Measurements from ENCODE around the gene ARHGAP21. TPM values are rescaled to one million over a fixed set of nuclear protein-coding genes. Genes with fewer than 3 reads are reported as not detected.
A peak's percentile ranks its signal among the peaks of the same experiment; 100 is the strongest.
"Not testable (repeated sequence)": the region's sequence is repeated elsewhere in the genome, so short reads cannot be mapped to it uniquely, and the experiment has no call there.

ARHGAP21 gene
- 95.7 and 176 TPM in 2 replicates for total RNA-seq (2014; rRNA removed; shearing (Covaris generic))
- polyA plus RNA-seq (2016; fragmentation: Nextera tagmentation; extraction: Ambion mirVana): 26.4 and 28.7 TPM in 2 replicates

- H3K27ac ChIP-seq: peak within 1 kb of the TSS; percentile 94
- in situ Hi-C loops (cut with MboI): no loop called here
- H3K9me3 ChIP-seq (ENCODE audit: low read depth): no peaks in the 10 kb centered on the region
- no peaks in the 10 kb centered on the region for H3K27me3 ChIP-seq (replicated peaks; ENCODE audit: insufficient read depth)
- no peaks in the 10 kb centered on the region for H3K9me2 ChIP-seq (ENCODE audit: insufficient read depth)
- 0 out of 2 replicates have a peak, but pooled peaks cover 3% of the 10 kb centered on the region for H3K36me3 ChIP-seq (ENCODE audit: low read depth)
- H3K9ac ChIP-seq: peak within 1 kb of the TSS; percentile 95
- peaks cover 14% of the 10 kb centered on the region for H3K4me1 ChIP-seq (ENCODE audit: insufficient read depth)
- WGBS, 2 experiments (ENCODE audit: low coverage in 1 of 2, low lambda C conversion rate in 2 of 2, missing lambda C conversion rate in 2 of 2): 0 to 1% methylated on average over 41 to 45 of the region's 46 CpGs
- TF ChIP-seq EZH2phosphoT487 (IDR thresholded peaks at IDR 0.05; ENCODE audit: insufficient read depth, low read depth): no peak
- TF ChIP-seq EZH2 (IDR thresholded peaks at IDR 0.05; ENCODE audit: insufficient read depth, poor library complexity, severe bottlenecking): no peak
- H3K4me2 ChIP-seq (ENCODE audit: unreplicated experiment): peak within 1 kb of the TSS; percentile 99
- peaks cover 37% of the 10 kb centered on the region for H3K79me2 ChIP-seq (ENCODE audit: insufficient read depth)
- H4K20me1 ChIP-seq (ENCODE audit: insufficient read depth): no peaks in the 10 kb centered on the region
- H3F3A ChIP-seq (ENCODE audit: insufficient read depth): peaks cover 22% of the 10 kb centered on the region
- peak; percentile 84 for DNase-seq
- H2AFZ ChIP-seq: peak within 1 kb of the TSS; percentile 91
- H3K4me3 ChIP-seq: peak within 1 kb of the TSS; percentile 94
These were observed at the start of gene ARHGAP21 for GRCh38 chr10:24723788-24724380. Gene ARHGAP21 (minus strand): TSS chr10:24723887. CDS start chr10:24721899, 1,988 bp downstream.

GRCh38 chr10:24771943-24772694 is 48.4 kb upstream of the ARHGAP21 start:
- DNase-seq: peak; percentile 26
- in situ Hi-C loops (cut with MboI): no loop called here
- H4K20me1 ChIP-seq (ENCODE audit: insufficient read depth): no peaks in the 10 kb centered on the region
- peak overlapping the region; percentile 36; the same call in 1 of the 2 replicates for H3K27ac ChIP-seq
- no peaks in the 10 kb centered on the region for H3K9me3 ChIP-seq (ENCODE audit: low read depth)
- H3F3A ChIP-seq (ENCODE audit: insufficient read depth): no peaks in the 10 kb centered on the region
- 25 to 36% methylated on average over 1 of the region's 1 CpG for WGBS, 2 experiments (ENCODE audit: low coverage in 1 of 2, low lambda C conversion rate in 2 of 2, missing lambda C conversion rate in 2 of 2)
- no peaks in the 10 kb centered on the region for H3K27me3 ChIP-seq (replicated peaks; ENCODE audit: insufficient read depth)
- no peaks in the 10 kb centered on the region for H3K36me3 ChIP-seq (ENCODE audit: low read depth)
- H2AFZ ChIP-seq: peak overlapping the region; percentile 55; the same call in 1 of the 2 replicates
- H3K9ac ChIP-seq: no peak overlapping the region
- no peak overlapping the region for H3K4me3 ChIP-seq
- H3K9me2 ChIP-seq (ENCODE audit: insufficient read depth): no peaks in the 10 kb centered on the region
- H3K4me1 ChIP-seq (ENCODE audit: insufficient read depth): peaks cover 11% of the 10 kb centered on the region
- TF ChIP-seq EZH2phosphoT487 (IDR thresholded peaks at IDR 0.05; ENCODE audit: insufficient read depth, low read depth) (no peak), EZH2 (IDR thresholded peaks at IDR 0.05; ENCODE audit: insufficient read depth, poor library complexity, severe bottlenecking) (no peak)
- H3K4me2 ChIP-seq (ENCODE audit: unreplicated experiment): peak overlapping the region; percentile 3
- H3K79me2 ChIP-seq (ENCODE audit: insufficient read depth): no peaks in the 10 kb centered on the region

GRCh38 chr10:24764991-24765390 is 41.3 kb upstream of the ARHGAP21 start:
- H3K9me3 ChIP-seq (ENCODE audit: low read depth); H3K27ac ChIP-seq; H3K4me3 ChIP-seq; H2AFZ ChIP-seq; H3K36me3 ChIP-seq (ENCODE audit: low read depth); DNase-seq; H3K27me3 ChIP-seq (replicated peaks; ENCODE audit: insufficient read depth); H3K9ac ChIP-seq; in situ Hi-C loops (cut with MboI); H3K79me2 ChIP-seq (ENCODE audit: insufficient read depth); H3K9me2 ChIP-seq (ENCODE audit: insufficient read depth); H4K20me1 ChIP-seq (ENCODE audit: insufficient read depth); H3K4me2 ChIP-seq (ENCODE audit: unreplicated experiment): not testable (repeated sequence)
- H3K4me1 ChIP-seq (ENCODE audit: insufficient read depth): peaks cover 21% of the 10 kb centered on the region
- WGBS, 2 experiments (ENCODE audit: low coverage in 1 of 2, low lambda C conversion rate in 2 of 2, missing lambda C conversion rate in 2 of 2): 13% methylated on average over 1 of the region's 1 CpG
- H3F3A ChIP-seq (ENCODE audit: insufficient read depth): peaks cover 14% of the 10 kb centered on the region

- peak; percentile 40 for DNase-seq
- no peak for TF ChIP-seq EZH2phosphoT487 (IDR thresholded peaks at IDR 0.05; ENCODE audit: insufficient read depth, low read depth)
- TF ChIP-seq EZH2 (IDR thresholded peaks at IDR 0.05; ENCODE audit: insufficient read depth, poor library complexity, severe bottlenecking): no peak
- H2AFZ ChIP-seq: peak overlapping the region; percentile 58
These were observed 39.4 kb upstream of the ARHGAP21 start for GRCh38 chr10:24762966-24763623.

More at GRCh38 chr10:24762966-24763623, 39.4 kb upstream of the ARHGAP21 start:
- Histone ChIP-seq H3K79me2 (ENCODE audit: insufficient read depth) (no peaks in the 10 kb centered on the region), H3K9me3 (ENCODE audit: low read depth) (no peaks in the 10 kb centered on the region), H3K4me3 (peak overlapping the region; percentile 36), H3K27ac (no peak overlapping the region), H3K36me3 (ENCODE audit: low read depth) (no peaks in the 10 kb centered on the region), H3K4me2 (ENCODE audit: unreplicated experiment) (peak overlapping the region; percentile 90), H3K27me3 (replicated peaks; ENCODE audit: insufficient read depth) (no peaks in the 10 kb centered on the region), H3K4me1 (ENCODE audit: insufficient read depth) (peaks cover 21% of the 10 kb centered on the region), H4K20me1 (ENCODE audit: insufficient read depth) (no peaks in the 10 kb centered on the region), H3K9ac (no peak overlapping the region), H3K9me2 (ENCODE audit: insufficient read depth) (no peaks in the 10 kb centered on the region), H3F3A (ENCODE audit: insufficient read depth) (peaks cover 14% of the 10 kb centered on the region)
- in situ Hi-C loops (cut with MboI): no loop called here
- 8 to 12% methylated on average over 2 of the region's 2 CpGs for WGBS, 2 experiments (ENCODE audit: low coverage in 1 of 2, low lambda C conversion rate in 2 of 2, missing lambda C conversion rate in 2 of 2)

All from GM23248 (cell line).